HG03175 (cell line): ENCODE data around the gene GTF2A2.
"Not testable (repeated sequence)": the region's sequence is repeated elsewhere in the genome, so short reads cannot be mapped to it uniquely, and the experiment has no call there.

Experiments
- ATAC-seq: cut with Tn5 transposase; IDR thresholded peaks from one replicate; pipeline ENCODE4 v1.9.1; 2021; ENCODE audit warnings: mild to moderate bottlenecking, moderate library complexity; ENCODE audit not compliant: unreplicated experiment

GTF2A2 gene

DNA sequence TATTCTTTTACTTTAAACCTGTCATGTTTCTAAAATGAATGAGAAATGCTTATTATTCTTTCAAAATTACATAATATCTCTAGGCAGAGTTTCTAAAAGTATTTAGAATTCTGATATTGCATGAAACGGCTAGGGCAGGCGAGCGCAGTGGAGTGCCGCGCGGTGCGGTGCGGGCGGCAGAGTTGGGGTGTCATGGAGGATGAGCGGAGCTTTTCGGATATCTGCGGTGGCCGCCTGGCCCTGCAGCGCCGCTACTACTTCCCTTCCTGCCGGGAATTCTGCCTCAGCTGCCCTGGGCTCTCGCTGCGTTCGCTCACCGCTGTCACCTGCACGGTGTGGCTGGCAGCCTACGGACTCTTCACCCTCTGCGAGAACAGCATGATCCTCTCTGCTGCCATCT, 19.2 kb upstream of the GTF2A2 start:
- no peak for ATAC-seq

DNA sequence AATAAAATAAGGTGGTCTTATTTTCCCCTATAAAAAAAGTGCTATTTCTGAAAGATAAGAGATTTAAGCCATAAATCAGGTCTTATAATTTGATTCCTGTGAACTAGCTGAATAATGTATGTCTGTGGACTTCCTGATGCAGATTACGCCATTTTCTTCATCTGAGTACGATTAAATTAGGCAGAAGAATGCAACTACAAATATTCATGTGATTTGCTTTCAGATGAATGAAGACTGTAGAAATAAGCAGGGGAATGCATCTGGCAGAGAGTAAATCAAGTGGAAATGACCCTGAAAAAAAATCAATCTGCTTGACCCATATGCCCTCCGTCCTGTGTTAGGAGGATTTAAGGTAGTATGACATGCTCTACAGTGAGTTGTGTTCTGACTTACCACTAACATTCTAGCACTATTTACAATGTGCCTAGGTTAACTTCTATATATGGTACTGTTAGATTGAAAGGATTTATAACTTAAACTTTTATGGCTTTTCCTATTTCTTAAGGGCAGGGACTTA, 17.1 kb upstream of the GTF2A2 start:
- ATAC-seq = no peak

- no peak for ATAC-seq
Measured at GRCh38 chr15:59668556-59668955, 11.2 kb upstream of the GTF2A2 start.

DNA sequence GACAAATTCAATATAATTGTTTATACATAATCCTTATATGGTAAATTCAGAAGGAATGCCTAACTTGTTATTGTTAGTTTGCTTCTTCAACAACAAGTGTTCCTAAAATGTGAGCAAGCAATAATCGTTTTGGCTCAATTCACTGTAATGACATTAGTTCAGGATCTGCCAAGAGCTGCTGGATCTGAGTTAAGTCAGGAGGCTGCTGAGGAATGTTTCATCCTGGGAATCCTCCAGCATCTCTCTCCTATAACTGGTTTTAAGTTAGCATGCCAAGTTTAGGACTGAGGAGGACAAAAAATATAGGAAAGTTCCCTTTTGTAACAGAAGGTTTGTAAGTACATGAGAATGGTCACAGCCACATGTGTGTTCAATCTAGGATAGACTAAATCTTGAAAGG, 4.9 kb upstream of the GTF2A2 start:
- ATAC-seq = no peak

DNA sequence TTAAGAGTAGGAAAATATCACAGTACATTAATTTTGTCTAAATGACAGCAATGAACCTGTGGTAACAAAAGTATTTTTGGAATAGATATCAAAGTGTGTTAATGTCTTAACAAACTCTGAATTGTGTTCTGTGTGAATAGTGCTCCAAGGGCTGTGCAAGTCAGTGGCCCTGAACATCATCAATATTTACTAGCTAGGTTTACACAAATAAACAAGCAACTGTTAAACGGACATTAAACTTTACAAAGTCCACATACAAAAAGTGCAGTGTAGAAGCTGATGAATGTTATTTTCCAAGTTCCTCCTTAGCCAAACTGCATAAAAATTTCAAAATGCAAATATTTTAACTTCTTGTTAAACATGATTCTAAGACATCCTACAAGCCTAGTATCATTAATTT, 2.1 kb upstream of the GTF2A2 start:
- no peak for ATAC-seq

GRCh38 chr15:59657635-59658125, 365 bp upstream of the GTF2A2 start:
- ATAC-seq = peak; percentile 18

DNA sequence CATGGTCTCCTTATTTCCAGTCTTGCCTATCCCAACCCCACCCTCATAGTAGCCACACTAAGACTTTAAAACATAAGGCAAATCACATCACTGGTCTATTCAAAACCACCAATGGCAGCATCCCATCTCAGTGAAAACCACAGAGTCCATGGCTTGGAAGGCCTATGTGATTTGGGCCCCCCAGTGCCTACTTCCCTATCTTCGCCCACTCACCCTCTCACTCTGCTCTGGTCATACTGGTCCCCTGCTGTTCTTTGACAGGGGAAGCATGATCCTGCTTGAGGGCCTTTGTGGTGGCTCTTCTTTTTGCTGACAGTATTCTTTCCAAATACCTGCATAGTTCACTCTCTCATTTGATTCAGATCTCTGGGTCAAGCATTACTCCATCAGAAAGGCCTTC, 3.3 kb downstream of the GTF2A2 start:
- no peak for ATAC-seq

DNA sequence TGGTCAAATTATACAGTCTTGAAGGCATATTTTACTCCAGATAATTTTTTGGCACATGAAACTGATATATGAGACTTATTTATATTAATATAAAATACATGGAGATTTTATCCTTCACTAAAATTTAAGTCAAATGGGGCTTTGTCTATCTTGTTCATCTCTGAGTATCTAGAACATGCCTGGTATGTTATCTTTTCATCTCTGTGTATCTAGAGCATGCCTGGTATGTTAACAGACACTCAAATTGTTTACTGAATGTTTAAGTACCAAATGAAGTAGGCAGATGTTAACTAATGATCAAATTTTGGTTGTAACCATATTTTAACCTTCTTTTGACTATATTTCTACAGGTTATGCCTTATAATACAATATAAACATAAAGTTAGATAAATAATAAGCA, 7.7 kb downstream of the GTF2A2 start:
- ATAC-seq = no peak

DNA sequence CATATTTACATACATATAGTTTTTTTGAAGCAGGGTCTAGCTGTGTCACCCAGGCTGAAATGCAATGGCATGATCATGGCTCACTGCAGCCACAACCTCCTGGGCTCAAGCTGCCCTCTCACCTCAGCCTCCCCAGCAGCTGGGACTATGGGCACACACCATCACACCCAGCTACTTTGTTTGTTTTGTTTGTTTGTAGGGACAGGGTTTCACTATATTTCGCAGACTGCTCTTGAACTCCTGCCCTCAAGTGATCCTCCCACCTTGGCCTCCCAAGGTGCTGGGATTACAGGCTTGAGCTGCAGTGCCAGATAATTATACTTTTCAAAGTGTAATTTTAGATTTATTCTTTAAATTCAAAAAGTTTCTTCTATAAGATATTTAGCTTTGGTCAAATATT, 10.2 kb downstream of the GTF2A2 start:
- no peak for ATAC-seq

- ATAC-seq = no peak
Measured at GRCh38 chr15:59646277-59646676, 11.0 kb downstream of the GTF2A2 start.

DNA sequence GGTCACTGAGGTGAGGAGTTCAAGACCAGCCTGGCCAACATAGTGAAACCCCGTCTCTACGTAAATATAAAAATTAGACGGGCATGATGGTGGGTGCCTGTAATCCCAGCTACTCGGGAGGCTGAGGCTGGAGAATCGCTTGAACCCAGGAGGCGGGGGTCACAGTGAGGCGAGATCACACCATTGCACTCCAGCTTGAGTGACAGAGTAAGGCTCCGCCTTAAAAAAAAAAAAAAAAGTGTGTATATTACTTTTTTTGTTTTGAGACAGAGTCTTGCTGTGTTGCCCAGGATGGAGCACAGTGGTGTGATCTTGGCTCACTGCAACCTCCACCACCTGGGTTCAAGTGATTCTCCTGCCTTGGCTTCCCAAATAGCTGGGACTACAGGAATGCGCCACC, 11.5 kb downstream of the GTF2A2 start:
- ATAC-seq = not testable (repeated sequence)

DNA sequence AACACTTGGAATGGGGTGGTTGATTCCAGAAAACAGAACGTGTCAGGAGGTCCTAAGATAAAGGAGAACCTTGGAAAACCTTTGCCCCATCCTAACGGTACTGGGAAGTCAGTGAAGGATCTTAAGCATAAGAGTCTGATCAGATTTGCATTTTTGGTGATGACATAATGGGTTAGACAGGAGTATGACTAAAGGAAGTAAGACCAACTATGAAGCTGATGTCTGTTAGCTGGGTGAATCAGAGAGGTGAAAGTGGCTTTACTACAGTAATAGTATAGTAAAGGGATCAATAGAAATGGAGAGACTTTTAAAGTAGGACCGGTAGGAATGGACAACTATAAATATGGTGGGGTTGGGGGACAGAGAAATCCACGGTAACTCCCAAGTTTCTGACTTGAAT, 12.6 kb downstream of the GTF2A2 start:
- ATAC-seq = no peak

DNA sequence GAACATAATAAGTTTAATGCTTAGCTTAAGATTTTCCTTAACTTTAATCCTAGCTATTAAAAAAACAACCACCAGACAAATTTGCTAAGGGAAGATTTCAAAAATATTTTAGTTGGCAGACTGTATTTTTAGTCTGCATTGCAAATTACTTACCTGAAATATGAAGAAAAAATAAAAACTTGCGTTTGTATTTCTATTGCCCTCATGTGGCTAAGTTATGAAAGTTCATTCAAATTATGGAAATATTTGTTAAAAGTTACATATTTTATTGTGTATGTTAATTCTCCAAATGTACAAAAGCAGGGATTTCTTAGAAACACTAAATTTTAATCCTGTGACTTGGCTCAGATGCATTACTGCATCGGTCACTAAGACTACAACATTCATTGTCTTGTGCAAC, 15.0 kb downstream of the GTF2A2 start:
- ATAC-seq = no peak

DNA sequence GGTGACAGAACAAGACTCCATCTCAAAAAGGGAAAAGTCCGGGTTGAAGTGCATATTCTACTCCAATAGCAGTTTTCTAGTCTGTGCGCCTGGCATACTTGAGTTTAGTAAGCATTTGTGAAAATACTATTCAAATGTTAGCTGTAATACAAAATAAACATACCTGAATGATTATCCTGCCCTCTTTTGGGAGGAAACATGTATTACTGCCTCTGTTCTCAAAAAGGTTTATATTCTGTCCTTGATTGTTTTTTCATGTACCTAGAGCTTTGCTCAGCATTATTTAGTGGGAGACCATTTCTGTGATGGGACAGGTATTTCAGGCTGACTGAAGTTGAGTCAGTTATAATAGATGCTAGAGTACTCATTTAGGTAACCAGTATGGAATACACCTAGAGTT, 19.8 kb downstream of the GTF2A2 start:
- not testable (repeated sequence) for ATAC-seq

- no peak for ATAC-seq
Measured at GRCh38 chr15:59636184-59636583, 21.1 kb downstream of the GTF2A2 start.

DNA sequence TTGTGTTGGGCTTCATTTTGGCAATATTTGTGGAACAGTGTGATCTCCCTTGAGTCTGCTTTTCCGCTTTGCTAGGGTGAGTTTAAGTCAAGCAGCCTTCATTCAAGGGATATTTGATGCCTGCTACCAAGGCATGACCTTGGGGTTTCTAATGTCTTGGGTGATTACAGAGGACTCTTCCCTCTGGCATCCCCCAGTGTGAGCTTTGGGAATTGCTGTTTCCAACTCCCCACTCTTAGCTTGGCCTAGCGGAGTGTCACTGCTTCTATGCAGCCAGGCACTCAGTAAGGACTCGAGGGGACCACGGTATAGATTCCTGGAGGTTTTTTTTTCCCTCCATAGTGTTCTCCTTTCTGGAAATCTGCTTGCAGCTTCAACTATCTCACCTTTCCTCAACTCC, 24.6 kb downstream of the GTF2A2 start:
- ATAC-seq = no peak

GRCh38 chr15:59622289-59622688, 35.0 kb downstream of the GTF2A2 start:
- peak; percentile 46 for ATAC-seq

- ATAC-seq = no peak
Measured at GRCh38 chr15:59618406-59618805, 38.9 kb downstream of the GTF2A2 start.

GRCh38 chr15:59616379-59616778, 40.9 kb downstream of the GTF2A2 start:
- no peak for ATAC-seq

- ATAC-seq = no peak
Measured at GRCh38 chr15:59615661-59616060, 41.7 kb downstream of the GTF2A2 start.

DNA sequence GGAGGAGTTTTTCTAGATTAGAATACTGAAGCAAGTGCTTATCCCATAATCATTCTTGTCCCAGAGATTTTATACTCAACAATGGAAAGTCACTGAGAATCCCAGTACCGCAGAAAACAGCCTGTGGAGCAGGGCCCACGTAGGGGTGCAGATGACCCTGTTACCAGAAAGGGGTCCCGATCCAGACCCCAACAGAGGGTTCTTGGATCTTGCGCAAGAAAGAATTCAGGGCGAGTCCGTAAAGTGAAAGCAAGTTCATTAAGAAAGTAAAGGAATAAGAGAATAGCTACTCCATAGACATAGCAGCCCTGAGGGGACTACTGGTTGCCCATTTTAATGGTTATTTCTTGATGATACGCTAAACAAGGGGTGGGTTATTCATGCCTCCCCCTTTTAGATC, 43.2 kb downstream of the GTF2A2 start:
- no peak for ATAC-seq

- no peak for ATAC-seq
Measured at GRCh38 chr15:59611276-59612260, 45.7 kb downstream of the GTF2A2 start, which contains the start of gene GCNT3. Gene GCNT3, plus strand, starts transcription at chr15:59611783. Its CDS starts 6,456 bp downstream, at chr15:59618239.
